NB4 (cell line): ENCODE measurements around the gene PVALEF.

Experiments
- DNase-seq: peaks from one replicate; pipeline ENCODE4 v3.0.0; 2010; ENCODE audit warnings: low read depth
- H3K4me3 ChIP-seq: one replicate; pipeline ENCODE4 v1.5.1; 2011; ENCODE audit warnings: mild to moderate bottlenecking, low read depth, low read length, moderate library complexity
- CTCF ChIP-seq: IDR thresholded peaks from one replicate; pipeline ENCODE4 v1.5.1; 2012; ENCODE audit warnings: low read depth, low read length
- MYC ChIP-seq: IDR thresholded peaks from 2 replicates; pipeline ENCODE4 v1.6.1; 2011; ENCODE audit warnings: low read depth, low read length
- POLR2A ChIP-seq: IDR thresholded peaks from 2 replicates; pipeline ENCODE4 v1.6.1; 2011; ENCODE audit warnings: mild to moderate bottlenecking; ENCODE audit not compliant: insufficient read length; ENCODE audit errors: extremely low read depth
- TF ChIP-seq, protein P1 (sequence below): IDR thresholded peaks from 2 replicates; pipeline ENCODE4 v1.6.1; 2011; ENCODE audit warnings: low read depth, low read length

The PVALEF gene

DNA sequence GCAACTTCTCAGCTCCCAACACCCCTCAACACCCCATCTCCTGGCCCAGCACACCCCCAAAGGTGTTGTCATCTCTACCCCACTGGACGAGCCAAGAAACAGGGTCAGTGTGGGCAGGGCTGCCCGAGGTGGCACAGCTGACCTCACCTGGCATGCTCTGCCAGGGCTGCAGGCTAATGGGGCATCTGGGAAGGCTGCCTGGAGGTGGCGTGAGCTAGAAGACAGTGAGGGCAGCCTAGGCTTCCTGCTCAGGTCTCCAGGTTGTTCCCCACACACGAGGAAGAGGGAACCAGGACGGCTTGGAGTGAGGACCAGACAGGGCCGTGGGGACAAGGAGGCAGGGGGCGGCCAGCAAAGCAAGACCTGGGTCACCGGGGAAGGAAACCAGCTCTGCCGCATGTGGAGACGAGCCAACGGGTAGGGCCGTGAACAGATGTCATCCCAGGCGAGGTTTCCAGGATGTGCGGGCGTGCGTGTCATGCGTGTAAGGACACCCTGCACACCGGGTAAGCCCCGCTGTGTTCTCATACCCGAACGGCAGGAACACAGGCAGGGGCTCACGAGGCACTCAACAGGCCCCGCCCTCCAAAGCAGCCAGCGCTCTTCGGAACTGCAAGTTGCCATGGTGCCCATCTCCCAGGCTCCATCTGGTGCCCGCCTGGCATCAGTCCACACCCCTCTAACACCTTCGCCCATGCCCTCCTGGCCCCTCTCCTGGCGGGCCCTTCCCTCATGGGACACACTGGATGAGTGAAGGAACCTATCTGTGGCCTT, 29.6 kb upstream of the PVALEF start:
- DNase-seq = no peak
- TF ChIP-seq MYC (no peak), CTCF (no peak)
- TF ChIP-seq, protein P1, sequence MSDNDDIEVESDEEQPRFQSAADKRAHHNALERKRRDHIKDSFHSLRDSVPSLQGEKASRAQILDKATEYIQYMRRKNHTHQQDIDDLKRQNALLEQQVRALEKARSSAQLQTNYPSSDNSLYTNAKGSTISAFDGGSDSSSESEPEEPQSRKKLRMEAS = no peak
- H3K4me3 ChIP-seq = no peak overlapping the region

- H3K4me3 ChIP-seq = no peak overlapping the region
- no peak for DNase-seq
- TF ChIP-seq POLR2A (no peak), CTCF (no peak), MYC (no peak)
- TF ChIP-seq, protein P1 = no peak
Observed at GRCh38 chr17:81136366-81136765, 28.9 kb upstream of the PVALEF start.

GRCh38 chr17:81137248-81137647, 28.1 kb upstream of the PVALEF start:
- no peak overlapping the region for H3K4me3 ChIP-seq
- TF ChIP-seq, protein P1 = no peak
- TF ChIP-seq POLR2A = no peak
- TF ChIP-seq CTCF = no peak
- no peak for TF ChIP-seq MYC
- no peak for DNase-seq

- DNase-seq = no peak
- TF ChIP-seq MYC (no peak), CTCF (no peak), POLR2A (no peak)
- TF ChIP-seq, protein P1 = no peak
- H3K4me3 ChIP-seq = no peak overlapping the region
Observed at GRCh38 chr17:81138083-81138482, 27.2 kb upstream of the PVALEF start.

GRCh38 chr17:81138500-81138899, 26.8 kb upstream of the PVALEF start:
- H3K4me3 ChIP-seq = no peak overlapping the region
- TF ChIP-seq CTCF (no peak), POLR2A (no peak), MYC (no peak)
- TF ChIP-seq, protein P1 = no peak
- DNase-seq = no peak

DNA sequence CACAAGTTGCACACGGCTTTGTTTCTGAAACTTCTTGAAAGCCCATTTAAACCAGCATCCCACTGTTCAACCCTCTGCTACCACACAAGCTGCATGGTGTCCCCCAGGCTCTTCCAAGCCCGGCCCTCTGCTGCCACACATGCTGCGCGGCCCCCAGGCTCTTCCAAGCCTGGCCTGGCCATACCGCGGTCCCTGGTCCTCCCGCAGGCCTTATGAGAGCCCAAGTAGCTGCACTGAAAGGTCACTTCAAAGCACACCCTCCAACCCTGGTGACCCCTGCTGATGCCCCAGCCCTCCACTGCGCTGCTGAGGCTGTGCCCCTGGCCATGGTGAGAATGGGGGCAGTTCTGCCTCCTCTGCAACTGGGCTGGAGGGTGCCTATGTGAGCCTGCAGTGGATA, 25.9 kb upstream of the PVALEF start:
- no peak for DNase-seq
- H3K4me3 ChIP-seq = no peak overlapping the region
- TF ChIP-seq, protein P1 = no peak
- TF ChIP-seq POLR2A (no peak), MYC (no peak), CTCF (no peak)
